NCI-H82 treated with DMSO at 0.1 percent for 48 hours (cell line): ENCODE results near the gene SPATA6L.
"Not testable (repeated sequence)": the region's sequence is repeated elsewhere in the genome, so short reads cannot be mapped to it uniquely, and the experiment has no call there.

Experiments used
- DNase-seq: peaks from one replicate; lab custom pipeline; 2025; ENCODE audit not compliant: unreplicated experiment; lab: John Stamatoyannopoulos, UW

The SPATA6L gene

DNA sequence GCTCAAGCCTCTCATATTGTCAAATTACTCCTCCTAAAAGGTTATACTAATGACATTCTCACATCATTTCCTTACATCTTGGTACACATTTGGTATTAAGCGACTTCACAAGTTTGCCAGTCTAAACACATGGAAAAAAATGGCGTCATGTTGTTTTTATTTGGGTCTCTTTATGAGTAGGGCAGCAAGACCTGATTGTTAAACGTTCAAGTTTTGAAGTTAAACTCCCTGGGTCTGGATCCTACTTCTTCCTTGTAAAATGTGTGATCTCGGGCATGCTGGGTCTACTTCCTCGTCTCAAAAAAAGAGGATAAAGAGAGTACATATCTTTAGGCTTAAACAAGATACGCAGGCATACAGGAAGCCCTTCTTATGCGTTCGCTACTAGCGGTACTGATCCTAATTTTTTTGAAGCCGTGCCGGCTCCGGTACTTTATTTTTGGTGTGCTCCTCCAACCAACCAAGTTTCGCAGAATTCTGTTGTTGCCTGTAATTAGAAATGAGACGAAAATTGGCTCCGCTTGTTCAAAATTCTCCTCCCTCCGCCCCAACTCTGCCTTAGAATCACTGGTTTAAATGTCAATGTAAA, 12.5 kb upstream of the SPATA6L start:
- DNase-seq = no peak

- DNase-seq = no peak
Observed at GRCh38 chr9:4677392-4677791, 11.1 kb upstream of the SPATA6L start.

DNA sequence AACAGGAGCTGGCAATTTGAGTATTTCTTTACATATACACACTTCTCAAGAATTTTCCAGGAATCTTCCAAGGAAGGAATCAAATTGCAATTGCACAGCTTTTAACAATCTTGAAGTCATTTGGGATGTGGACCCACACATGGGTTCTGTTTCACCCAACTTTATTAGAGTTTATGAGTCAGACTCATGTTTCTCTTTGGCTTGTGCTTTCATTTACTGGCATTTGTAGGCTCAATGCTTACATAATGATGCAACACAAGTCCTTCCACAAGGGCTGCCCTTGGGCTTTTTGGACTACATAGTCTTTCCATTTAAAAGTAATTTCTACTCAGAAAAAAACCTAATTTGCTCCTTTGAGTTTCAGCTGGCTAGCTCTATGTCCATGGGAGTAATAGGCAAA, 8.5 kb upstream of the SPATA6L start:
- DNase-seq = no peak

DNA sequence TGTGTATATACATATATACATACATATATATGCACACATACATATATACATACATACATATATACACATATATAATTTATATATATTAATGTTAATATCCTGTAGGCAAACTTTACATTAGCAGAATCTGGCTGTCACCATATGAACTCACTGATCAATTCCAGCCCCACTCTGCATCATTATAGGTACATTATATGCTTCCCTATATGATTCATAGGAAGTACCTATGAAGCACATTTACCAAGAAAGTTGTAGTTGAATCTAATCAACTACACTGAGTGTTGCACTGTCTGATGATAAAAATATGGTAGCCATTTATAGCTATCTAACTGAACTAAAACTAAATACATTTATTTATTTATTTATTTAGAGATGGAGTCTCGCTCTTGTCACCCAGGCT, 5.5 kb upstream of the SPATA6L start:
- no peak for DNase-seq

DNA sequence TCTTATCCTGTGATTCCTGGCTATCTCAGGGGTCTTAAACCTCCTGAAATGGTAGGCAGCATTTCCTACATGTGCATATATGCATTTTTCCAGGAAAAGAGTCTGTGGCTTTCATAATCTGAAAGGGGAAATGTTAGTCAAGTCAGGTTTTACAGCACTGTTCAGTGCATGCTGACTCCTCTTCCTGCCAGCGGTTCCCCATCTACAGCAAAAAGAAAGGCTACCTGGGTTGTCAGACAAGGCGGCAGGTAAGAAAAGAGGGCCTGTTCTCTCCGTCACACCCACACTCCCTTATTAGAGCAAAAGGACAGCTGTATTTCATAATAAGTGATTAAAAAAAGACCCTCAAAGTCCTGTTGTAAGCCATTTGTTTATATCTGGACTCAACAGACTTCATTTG, 4.3 kb upstream of the SPATA6L start:
- no peak for DNase-seq

GRCh38 chr9:4669890-4670289, 3.6 kb upstream of the SPATA6L start:
- DNase-seq = no peak

DNA sequence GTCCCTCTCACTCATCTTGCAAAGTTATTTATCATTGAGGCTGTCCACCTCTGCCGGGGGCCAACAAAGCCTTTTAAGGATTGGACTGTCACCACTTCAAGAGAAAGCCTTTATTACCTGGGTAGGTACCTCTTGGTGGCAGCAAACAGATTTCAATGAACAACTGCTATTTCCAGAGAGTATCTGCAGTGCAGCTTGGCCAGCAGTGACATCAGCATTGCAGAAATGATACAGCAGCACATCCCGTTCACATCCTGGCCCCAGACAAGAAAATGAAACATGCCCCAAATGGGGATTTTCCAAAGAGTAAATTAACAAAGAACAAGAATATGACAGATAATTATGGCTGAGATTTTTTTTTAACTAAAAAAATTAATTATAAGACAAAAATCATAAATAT, 2.3 kb upstream of the SPATA6L start:
- DNase-seq = no peak

DNA sequence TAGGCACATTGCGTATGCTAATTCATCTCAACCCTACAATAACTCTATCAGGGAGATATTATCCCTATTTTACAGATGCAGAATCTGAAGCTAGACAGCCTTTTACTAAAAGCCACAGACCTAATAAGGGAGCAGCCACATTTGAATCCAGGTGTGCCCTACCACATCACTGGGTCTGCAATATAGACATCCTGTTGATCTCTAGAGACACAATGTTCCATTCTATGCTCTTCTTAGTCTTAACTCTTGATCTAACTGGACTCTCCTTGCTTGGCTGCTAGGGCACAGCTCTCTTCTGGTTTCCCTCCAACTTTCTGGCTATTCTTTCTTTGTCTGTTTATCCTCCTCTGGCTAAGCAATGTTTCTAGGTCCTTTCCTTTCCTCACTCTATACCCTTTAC, 1.4 kb upstream of the SPATA6L start:
- no peak for DNase-seq

- no peak for DNase-seq
Observed at GRCh38 chr9:4665357-4665756, 923 bp downstream of the SPATA6L start.

DNA sequence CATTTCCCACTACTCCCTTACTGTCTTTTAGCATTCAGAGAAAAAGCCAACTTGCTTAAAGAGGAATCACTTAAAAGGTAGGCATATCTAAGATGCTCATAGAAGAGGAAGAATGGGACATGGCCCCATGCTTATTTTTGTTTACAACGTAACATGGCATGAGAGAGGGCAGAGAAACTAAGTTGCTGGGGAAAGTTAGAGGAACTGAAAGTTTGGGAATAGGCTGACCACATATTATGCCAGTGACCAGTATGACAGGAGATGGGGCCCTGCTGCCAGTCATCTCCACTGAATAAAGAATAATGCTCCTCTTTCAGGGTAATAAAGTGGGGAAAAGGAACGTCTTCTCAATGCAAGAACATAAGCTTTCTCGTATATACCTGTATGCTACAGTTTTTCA, 2.3 kb downstream of the SPATA6L start:
- DNase-seq = no peak

- DNase-seq = no peak
Observed at GRCh38 chr9:4662989-4663792, 3.1 kb downstream of the SPATA6L start.

DNA sequence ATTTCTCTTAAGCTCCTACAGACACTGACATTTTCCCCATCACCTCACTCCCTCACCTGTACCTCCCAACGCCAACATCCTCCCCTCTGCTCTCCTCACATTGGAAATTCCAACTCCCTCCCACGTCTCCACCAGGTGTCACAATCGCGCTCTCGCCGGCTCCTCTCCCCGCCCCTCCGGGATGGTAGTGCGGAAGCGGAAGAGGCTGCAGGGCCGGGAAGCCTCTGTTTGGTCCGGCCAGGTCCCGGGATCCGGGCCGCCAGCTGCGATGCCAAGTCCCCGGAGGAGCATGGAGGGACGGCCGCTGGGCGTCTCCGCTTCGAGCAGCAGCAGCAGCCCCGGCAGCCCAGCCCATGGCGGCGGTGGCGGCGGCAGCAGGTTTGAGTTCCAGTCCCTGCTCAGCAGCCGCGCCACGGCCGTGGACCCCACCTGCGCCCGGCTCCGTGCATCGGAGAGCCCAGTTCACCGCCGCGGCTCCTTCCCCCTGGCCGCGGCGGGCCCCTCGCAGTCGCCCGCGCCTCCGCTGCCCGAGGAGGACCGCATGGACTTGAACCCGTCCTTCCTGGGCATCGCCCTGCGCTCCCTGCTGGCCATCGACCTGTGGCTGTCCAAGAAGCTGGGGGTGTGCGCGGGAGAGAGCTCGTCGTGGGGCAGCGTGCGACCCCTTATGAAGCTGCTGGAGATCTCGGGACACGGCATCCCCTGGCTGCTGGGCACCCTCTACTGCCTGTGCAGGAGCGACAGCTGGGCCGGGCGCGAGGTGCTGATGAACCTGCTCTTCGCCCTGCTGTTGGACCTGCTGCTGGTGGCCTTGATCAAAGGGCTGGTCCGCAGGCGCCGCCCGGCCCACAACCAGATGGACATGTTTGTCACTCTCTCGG, 3.9 kb downstream of the SPATA6L start, which contains the start of gene PLPP6:
PLPP6 (plus strand) TSS at position 187 of the 881 bp plus-strand sequence; CDS start at position 269, 82 bp downstream.
- peak; percentile 43 for DNase-seq

GRCh38 chr9:4661611-4662010, 4.7 kb downstream of the SPATA6L start:
- DNase-seq = no peak

DNA sequence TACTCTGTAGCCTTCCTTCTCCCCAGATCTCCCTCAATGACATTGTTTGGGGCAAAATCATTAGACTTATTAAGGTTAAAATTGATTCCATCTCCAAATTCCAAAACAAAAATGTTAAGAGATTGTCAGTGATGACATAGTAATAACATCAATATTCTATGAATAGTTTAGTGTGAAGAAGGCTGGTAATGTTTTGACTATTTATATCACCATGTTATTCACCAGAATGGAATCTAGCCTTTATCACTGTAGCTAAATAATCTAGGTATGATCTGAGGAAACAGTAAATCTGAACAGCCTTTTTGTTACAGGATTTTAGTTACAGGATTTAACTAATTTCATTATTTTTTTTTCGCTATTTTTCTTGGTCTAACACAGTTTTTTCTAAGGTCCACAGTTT, 5.1 kb downstream of the SPATA6L start:
- no peak for DNase-seq

GRCh38 chr9:4660665-4661064, 5.6 kb downstream of the SPATA6L start:
- DNase-seq = not testable (repeated sequence)

DNA sequence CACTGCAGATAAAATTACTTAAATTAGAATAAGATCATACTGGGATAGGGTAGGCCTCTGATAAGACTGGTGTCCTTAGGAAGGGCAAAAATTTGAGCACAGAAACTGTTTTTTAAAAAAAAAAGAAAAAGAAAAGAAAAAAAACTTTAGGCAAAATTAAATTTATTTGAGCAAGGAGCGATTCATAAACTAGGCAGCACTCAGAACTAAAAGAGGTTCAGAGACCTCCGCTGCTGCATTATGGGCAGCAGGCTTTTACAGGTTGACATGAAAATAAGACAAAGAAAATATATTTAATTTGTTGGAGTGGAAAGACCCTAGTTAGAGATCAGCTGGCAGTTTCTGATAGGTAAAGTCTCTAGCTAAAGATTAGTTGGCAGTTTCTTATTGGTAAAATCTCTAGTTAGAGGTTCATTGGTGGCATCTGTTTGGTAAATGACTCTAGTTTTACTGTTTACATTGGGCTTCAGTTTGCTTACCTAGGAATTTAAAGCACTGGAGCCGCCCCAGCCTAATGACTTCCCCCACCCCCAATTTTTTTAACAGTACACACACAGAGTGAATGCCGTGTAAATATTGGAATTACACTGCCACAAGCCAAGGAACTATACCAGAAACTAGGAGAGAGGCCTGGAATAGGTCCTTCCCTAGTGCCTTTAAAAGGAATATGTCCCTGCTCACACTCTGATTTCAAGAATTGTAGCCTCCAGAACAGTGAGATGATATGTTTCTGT, 8.7 kb downstream of the SPATA6L start:
- no peak for DNase-seq

GRCh38 chr9:4656621-4657020, 9.7 kb downstream of the SPATA6L start:
- no peak for DNase-seq

DNA sequence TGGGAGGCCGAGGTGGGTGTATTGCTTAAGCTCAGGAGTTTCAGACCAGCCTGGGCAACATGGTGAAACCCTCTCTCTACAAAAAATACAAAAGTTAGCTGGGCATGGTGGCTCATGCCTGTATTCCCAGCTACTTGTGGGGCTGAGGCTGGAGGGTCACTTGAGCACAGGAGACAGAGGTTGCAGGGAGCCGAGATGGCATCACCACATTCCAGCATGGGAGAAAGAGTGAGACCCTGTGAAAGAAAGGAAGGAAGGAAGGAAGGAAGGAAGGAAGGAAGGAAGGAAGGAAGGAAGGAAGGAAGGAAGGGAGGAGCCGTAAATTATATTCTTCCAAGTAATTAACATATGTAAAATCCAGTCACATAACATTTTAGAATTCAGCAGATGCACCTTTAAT, 10.1 kb downstream of the SPATA6L start:
- DNase-seq = not testable (repeated sequence)

DNA sequence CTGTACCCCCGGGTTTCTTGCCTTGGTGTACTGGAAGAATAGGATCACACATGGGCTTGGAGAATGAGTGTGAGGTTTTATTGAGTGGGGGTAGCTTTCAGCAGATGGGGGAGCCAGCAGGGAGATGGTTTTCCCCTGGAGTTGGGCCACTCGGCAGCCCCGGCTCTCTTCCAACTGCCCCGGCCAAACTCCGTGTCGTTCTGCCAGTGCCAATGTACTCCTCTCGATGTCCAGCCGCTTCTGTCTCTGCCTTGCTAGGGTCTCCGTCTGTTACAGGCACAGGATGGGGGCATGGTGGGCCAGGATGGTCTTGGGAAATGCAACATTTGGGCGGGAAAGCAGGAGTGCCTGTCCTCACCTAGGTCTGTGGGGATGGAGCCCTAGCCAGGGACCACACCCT, 11.7 kb downstream of the SPATA6L start:
- DNase-seq = no peak

GRCh38 chr9:4654084-4654483, 12.2 kb downstream of the SPATA6L start:
- no peak for DNase-seq

DNA sequence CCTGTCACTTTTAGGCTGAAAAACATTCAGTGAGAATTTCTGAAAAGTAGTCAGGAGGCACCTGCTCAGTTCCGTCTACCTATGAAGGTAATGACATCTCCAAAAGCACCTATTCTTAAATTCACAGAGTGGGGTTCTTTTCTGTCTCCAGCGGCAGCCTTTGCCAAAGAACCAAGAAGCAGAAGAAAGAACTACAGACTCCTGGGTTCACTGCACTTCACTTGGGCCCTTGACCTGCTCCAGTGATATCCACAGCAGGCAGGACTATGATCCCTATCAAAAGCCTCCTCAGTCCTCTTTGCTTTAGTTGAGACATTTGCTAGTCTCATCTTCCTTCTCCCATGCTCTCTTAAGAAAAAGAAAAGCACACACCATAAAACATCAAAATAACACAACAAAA, 23.9 kb downstream of the SPATA6L start:
- no peak for DNase-seq
